ENCODE results near the gene RUVBL2.
"Not testable (repeated sequence)": the region's sequence is repeated elsewhere in the genome, so short reads cannot be mapped to it uniquely, and the experiment has no call there.

Gene RUVBL2

DNA sequence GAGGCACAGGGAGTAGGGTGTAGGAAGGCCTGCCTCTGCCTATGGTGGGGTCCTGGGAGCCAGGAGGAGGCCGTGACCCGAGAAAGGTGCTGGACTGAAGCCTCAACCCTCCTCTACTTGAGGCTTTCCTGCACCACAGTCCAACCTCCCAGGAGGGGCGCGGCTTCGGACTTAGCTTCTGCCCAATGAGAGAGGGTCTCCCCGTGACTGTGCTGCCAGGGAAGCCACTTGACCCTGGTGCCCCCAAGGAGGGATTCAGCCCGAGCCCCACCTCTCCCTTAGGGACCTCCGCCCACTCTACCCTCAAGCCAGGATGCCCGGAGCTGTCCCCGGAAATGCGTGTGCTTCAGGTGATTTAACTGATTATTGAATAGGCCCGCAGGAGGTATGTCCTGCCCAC is 55.3 kb downstream of the RUVBL2 start, which contains the start of gene CGB8:
Gene CGB8 (minus strand): TSS at position 101 of the 400 bp plus-strand sequence. CDS start 372 bp downstream, outside the sequence.
- not testable (repeated sequence) for DNase-seq

DNA sequence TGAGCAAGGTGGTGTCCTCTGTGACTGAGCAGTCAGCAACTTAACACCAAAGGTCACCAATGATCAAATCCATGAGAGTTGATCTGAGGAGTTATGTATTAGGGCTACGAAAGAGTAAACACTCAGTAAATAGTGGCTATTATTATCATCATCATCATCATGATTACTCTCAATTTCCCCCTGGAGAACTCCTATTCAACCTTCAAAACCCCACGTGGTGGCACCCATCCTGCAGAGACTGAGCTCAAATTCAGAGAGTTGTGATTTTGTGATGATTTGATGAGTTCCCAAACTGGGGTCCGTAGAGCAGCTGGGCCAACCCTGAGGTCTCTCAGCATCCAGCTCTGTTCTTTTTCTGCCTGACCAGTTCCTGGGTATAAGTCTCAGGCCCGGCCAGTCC is 56.1 kb downstream of the RUVBL2 start:
- not testable (repeated sequence) for DNase-seq

DNA sequence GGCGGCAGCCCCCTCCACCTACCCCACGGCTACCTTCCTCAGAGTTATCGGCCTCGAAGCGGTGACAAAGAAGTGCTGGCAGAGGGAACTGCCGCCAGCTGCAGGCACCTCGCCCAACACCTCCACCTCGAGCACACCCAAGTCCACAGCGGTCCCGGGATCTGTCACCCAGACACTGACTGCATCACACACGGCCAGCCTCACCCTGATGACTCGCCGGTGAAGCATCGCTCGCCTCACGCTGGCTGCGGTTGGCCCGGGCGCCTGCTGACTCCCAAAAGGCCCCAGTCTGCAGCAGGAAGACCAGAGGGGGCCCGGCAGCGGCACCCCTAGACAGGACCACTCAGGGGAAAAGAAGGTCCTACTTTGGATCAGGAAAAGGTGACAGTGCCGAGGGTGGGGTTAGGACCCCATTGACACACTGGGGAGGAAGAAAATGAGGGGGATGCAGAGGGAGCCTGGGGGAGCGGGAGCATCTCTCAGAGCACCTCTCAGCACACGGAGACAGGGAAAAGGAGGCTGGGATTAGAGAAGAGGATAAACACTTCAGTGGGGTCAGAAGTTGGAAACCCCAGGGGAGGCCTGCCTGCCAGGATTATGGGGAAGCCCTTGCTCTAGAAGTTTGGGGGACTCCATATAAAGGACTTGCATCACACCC is 56.8 kb downstream of the RUVBL2 start:
- DNase-seq = not testable (repeated sequence)

DNA sequence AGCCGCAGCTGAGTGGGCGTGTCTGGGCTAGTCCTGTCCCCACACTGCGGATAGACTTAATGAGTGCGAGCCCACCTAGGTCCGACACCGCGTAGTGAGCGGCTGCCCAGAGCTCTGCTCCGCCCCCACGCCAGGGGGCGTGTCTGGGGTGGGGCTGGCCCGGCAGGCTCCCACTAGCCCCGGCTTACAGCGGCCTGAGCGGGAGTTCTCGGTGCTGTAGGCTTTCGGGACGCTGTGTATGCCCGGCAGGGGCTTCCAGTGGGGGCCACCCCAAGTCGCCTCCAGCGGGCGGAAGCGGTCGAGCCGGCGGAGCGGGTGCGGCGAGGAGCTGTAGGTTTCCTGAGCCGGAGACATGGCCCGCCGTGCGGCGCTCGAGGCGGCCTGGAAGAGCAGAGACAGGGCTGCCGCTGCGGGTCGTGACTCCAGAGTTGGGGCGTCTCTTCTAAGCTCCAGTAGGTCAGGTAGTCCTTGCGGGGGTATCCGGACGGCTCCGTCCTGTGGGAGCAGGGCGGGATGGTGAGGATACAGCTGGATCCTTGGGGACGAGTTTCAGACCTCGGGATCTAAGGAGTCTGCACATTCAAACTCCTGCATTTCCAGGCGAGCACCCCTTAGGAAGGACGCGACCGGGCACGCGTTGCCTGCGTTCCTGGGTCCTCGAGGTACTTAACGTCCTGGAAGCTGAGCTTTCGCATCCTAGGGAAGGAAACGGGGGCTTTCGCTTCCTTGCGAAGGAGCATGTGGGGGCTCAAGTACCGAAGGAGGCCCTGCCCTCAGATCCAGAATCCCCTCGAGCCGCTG is 62.6 kb downstream of the RUVBL2 start:
- peak; percentile 78 for DNase-seq

DNA sequence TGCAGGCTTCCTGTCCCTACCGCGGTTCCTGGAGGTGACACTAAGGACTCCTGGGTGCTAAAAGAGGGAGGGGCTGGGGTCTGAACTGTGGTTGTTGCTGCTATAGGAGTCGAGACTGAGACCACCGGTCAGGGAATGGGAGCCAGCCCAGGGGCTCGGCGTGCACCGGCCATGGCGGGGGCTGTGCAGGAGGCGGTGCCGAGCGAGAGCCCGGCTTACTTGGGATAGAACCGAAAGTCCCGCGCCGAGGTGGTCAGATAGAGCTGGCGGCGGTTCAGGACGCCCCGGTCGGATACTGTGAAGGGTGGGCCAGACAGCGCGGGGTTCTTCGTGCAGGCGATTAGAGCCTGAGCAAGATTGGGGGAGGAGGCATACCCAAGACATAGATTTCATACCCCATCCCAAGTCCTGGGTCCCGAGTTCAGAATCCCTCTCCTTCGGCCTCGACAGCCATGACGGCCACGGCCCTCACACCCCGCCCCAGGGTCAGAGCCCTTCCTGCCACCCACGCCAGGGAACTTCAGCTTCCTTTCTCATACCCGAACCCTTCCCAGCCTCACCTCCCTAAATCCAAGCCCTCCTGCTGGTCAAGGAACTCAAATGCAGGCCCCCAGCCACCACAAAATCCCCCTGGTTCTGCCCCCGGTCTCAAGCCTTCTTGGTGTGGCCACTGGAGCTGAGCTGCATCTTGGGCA is 63.4 kb downstream of the RUVBL2 start:
- DNase-seq = not testable (repeated sequence)

DNA sequence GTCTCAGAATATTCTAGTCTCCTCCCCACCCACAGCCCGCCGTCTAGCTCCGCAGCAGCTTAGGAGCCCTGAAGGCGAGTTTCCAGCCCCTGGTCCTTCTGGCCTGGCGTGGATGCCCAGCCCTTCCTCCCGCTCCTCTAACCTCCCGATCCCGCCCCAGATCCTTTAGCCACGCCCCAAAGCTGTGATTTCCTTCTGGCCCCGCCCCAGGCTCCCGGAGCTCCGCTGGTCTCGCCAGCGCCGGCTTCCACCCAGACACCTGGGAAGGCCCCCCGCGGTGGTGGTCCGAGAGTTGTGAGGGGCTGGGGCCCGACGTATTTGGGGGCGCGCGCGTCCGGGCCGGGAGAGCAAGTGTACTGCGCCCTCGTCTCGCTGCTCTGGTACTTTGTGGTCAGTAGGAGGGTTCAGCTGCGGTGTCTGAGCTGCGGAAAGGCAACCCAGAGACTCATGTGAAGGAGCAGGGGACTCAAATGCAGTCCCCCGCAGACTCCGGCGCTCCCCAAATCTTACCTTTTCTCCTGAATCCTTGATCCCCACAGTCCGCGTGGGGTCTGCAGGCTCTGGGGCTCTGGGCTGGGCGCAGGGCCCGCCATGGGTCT is 64.0 kb downstream of the RUVBL2 start, which contains the start of gene CGB7:
Gene CGB7 (minus strand): TSS at position 114 of the 599 bp plus-strand sequence. CDS start 2,374 bp downstream, outside the sequence.
- DNase-seq = peak; percentile 80

DNA sequence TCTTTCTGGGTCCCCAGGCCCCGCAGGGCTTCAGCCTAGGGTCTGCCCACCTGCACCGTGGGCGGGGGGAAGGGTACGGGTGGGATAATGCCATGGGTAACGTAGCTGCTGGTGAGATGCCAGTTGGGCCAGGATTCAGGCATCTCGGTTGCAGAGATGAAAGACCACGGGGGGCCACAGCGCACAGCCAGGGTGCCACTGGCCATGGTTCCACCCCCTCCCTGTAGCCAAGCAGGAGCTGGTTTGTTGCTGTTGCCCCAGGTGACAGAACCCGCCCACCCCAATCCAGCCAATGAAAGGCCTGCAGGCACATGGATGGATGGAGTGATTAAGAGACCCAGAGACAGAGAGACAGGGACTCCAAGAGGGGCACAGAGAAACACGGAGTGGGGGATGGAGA is 64.9 kb downstream of the RUVBL2 start:
- DNase-seq = no peak

DNA sequence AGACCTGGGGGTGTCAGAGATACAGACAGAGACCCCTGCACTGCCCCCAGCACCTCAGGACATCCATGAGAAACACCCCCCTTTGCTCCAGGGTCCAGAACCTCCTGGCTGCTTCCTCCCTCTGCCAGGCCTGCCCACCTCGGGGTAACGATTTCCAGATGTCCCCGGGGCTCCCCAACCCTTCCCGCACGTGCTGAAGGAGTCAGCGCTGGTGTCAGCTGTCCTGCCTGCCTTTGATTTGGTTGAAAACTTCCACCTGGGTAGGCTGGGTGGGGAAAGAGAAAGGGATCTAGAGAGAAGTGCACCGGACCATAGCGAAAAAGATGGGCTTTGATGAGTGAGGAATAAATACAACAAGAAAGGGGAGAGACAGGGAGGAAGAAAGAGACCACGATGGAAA is 65.4 kb downstream of the RUVBL2 start:
- DNase-seq = no peak

DNA sequence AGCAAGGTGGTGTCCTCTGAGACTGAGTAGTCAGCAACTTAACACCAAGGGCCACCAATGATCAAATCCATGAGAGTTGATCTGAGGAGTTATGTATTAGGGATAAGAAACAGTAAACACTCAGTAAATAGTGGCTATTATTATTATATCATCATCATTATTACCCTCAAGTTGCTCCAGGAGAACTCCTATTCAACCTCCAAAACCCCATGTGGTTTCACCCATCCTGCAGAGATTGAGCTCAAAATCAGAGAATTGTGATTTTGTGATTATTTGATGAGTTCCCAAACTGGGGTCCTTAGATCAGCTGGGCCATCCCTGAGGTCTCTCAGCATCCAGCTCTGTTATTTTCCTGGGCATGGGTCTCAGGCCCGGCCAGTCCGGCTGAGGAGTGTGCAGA is 67.3 kb downstream of the RUVBL2 start:
- DNase-seq = no peak

DNA sequence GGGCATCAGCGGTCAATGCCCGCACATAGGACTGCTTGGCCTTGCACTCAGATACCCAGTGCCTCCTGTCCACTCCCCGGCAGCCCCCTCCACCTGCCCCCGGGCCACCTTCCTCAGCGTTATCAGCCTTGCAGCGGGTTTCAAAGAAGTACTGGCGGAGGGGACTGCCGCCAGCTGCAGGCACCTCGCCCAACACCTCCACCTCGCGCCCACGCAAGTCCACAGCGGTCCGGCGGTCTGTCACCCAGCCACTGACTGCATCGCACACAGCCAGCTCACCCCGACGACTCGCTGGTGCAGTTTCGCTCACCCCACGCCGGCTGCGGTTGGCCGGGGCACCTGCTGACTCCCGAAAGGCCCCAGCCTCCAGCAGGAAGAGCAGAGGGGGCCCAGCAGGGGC is 67.8 kb downstream of the RUVBL2 start:
- no peak for DNase-seq

DNA sequence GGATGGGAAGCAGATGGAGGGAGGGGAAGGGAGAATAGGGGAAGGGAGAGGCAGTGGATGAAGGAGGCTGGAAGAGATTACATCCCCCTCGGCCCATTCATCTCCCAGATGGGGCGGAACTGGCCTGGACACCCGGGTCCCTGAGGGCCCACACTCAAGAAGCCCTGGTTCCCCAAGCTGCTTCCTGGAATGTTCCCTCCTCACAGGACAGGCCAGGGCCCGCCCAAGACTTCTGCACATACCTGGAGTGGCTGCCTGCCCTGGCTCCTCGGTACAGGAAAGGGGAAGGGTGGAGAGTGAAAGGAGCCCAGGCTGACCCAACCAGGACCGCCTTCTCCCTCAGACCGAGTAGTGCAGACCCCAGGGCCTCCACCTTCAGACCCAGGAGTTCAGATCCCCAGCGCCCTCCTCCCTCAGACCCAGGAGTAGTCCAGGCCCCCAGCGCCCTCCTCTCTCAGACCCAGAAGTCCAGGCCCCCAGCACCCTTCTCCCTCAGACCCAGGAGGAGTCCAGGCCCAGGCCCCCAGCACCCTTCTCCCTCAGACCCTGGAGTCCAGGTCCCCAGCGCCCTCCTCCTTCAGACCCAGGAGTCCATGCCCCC is 70.4 kb downstream of the RUVBL2 start:
- DNase-seq = no peak

DNA sequence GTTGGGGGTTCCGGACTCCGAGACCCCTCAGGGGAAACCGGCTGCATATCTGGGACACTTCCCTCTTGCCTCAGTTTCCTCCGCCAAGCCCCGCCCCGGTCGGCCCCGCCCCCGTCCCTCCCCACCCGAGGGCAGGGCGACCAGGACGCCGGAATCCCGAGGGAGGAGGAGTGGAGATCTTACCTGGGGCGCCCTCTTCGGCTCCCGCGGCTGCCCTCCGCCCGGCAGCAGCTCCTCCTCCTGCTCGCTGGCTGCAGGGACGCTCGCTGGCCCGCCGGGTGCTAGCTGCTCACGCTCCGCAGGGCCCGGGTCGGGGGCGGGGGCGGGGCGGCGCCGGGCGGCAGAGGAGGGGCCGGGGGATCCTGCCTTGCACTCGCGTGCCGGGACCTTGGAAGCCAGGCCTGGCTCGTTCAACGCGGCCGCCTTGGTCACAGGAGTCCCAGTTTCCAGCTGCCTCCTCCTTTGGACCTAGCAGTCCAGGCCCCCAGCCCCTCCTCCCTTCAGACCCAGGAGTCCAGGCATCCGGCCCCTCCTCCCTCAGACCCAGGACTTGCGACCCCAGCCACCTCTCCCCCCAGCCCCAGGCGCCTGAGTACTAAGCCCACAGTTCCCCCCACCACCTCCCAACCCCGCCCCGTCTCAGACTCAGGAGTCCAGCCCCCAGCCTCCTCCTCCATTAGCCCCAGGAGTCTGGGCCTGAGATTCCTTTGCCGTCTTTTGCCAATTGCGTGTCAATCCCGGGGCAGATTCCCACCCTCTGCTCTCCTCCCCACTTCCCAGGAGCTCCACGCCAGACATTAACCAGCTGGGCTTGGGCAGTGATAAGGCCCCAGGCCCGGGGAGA is 71.3 kb downstream of the RUVBL2 start, which contains the start of gene NTF4:
Gene NTF4 (minus strand): TSS at position 51 of the 844 bp plus-strand sequence. CDS start 2,821 bp downstream, outside the sequence.
- no peak for DNase-seq
